ENCODE measurements around the gene SLC45A1. TPM values are rescaled to one million over a fixed set of nuclear protein-coding genes. Genes with fewer than 3 reads are reported as not detected.

SLC45A1 gene
- total RNA-seq, 1 donor from 2014 or later: 2.2 TPM

DNA sequence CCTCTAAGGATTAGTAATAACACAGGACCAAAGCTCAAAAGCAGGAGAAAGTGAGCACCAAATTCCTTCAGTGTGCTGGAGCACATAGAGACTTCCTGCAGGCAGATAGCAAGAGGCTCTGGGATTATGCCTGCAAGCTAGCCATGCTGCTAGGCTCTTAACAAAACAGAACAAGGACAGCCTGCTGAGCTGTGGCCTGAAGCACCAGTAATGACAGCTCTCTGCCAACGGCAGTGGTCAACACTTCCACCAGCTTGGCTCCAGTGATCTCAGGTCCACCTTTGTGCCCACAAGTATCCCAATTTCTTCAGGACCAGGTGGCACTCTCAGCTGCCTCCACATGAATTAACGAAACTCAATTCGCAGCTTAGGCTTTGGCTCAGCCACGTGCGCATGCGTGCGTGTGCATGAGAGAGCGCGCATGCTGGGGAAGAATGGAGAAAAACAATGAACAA lies 64.2 kb downstream of the SLC45A1 start:
- no peak for DNase-seq (ENCODE audit: extremely low read depth, low read depth, low spot score)

DNA sequence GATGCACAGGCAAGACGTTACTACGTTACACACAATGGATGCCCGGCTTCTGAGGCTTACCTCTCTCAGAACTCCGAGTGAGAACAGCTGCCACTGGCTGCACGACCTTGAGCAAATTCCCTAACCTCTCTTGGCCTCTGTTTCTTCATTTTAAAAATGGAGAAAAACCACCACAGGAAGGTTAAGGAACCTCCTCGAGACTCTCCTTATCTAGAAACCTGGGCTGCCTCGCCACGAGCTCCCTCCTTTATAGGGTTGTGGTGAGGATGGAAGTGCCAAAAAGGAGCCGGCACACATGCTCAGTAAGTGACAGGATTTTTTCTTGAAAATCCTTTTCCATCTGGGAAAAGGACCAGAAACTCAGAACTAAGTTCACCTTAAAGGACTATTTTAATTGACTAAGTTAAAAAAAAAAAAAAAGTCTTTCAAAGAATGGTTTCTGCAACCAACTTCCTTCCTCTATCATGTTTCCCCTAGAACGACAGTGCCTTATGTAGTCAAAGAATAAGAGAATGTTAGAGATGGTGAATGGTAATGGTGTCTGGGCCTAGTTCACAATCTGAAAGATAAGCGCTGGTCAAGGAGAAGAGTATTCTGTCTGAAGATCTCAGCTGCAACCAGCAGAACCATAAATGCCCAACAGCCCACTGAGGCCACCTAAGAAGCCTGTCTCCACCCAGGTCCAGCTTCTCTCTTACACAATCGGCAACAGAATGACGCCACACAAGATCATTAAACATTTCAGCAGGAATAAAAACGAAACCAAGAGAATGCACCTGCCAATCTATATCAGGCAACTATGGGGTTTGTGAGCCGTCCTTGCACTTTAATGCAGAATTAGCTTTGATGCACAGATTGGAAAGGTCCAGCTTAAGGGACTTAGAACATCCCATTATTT lies 64.9 kb downstream of the SLC45A1 start:
- no peak for DNase-seq (ENCODE audit: extremely low read depth, low read depth, low spot score)

DNA sequence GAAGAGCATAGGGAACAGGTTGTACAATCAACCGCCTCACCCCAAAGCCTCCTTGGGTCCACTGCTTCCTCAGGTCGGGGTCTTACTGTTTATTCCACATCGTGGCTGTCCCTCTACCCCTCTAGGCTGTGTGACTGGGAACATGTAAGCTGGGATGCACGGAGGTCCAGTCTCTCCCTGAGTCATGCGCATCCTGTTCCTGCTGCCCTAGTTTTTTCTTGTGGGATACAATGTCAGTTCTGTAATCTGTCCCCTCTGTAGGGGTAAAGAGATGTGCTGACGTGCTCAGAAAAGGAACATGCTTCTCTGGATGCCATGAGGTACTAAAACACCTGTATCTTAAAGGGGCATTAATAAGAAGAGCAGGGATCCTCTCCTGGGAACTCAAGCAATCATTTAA lies 66.2 kb downstream of the SLC45A1 start:
- DNase-seq (ENCODE audit: extremely low read depth, low read depth, low spot score): no peak

DNA sequence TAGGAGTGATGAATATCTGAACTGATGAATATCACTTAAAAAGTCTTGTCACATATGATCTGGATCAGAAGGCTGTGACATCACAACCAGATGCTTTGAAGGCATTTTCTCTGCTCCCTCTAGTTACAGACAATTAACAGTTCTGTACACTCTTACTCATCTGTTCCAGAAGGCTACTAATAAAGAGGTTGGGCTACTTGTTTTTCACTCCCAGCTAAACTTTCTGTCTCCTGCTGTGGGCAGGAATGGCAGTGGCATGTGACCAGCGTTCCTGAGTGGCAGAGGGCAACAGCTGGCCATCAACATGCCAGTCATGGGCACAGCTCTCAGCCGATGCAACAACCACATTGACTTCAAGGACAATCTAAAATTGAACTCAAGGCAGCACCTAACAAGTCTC lies 66.7 kb downstream of the SLC45A1 start:
- DNase-seq (ENCODE audit: extremely low read depth, low read depth, low spot score): no peak

DNA sequence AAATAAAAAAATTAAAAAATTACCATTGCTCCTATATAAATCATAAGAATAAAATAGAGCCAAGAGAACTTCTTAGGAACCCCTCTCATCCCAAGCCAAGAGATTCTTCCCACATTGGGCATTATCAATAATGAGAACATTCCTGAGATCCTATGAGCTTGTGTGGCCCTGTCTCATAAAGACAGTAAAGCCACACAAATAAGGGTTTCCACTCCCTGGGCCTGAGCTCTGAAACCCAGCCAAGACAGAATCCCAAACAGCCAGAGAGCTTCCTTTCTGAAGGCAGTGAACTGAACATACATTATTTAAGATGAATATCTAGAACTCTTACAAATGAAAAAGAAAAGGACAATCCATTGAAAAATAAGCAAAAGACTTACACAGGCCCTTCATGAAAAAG lies 68.3 kb downstream of the SLC45A1 start:
- no peak for DNase-seq (ENCODE audit: extremely low read depth, low read depth, low spot score)

DNA sequence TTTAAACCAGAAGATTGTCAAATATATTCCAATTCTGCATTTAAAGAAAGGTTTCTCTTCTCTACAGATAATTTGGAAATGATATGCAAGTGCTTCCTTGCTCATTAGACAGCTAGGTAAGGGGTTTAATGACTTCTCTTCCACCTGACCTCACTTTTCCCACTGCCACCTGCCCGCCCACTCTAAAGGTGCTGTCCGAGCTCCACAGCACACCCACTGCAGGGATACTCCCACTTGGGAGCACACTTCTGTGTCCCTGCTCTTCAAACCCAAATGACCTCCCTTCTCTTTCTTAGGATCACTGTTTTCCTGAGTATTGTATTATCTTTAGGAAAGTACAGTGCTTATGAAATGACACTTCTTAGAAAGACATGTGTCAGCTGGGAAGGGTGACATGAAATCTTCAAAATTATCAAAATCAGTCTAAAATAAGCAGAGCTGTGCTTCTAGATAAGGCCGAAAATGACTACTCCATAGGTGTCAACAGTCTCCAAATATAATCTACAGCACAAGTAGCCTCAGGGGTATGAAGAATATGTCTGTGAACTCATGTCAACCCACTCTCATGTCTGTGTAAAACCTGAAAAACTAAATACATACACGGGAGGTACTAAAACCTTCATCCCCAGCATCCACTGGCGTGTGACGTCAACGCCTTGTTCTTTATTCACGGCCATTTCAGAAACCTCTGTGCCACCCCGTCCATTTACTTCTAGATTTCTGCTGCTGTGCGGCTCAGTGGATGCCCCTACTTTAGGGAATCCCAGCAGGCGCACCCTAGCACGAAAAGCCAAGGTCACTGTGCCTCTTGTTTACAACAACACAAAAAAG lies 71.0 kb downstream of the SLC45A1 start:
- no peak for DNase-seq (ENCODE audit: extremely low read depth, low read depth, low spot score)

DNA sequence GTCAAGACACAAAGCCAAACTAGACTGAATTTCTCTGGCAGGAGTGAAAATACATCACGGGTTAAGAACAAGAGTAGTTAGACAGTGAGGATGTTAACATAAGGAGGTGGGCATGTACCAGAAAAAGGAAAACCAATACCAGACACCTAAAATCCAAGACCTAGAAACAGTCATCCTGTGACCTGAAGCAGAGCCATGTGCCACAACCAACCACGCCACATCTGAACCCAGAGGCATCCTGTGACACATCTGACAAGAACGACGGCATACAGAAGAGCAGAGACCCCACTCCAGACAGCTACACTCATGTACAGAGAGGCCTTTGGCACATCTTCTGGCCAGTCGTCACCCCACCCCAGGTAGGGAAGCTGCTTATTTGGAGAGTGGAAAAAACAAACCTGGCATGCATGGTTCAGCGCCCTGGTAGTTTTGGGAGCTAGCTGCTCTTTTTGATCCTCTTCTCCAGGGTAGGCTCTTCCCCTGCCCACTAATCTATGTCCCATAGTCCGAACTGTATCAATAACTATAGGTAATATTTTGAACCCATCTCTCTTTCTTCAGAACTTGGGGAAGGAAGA lies 72.1 kb downstream of the SLC45A1 start:
- DNase-seq (ENCODE audit: extremely low read depth, low read depth, low spot score): no peak

DNA sequence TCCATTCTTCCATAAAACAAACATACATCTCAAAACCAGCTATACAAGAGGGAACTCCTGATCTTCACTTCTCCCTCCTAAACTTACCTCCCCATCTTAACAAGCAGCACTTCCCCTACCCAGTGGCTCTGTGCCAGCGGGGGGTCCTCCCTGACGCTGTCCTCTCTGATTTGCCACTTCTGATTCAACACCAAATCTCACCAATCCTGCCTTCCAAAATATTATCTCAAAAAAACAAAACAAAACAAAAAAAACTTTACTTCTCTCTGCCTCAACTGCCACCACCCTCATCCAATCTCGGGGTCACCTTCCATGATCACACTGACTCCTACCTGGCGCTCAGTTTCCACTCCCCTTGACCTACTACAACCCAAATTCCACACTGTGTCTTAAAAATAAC lies 72.8 kb downstream of the SLC45A1 start:
- DNase-seq (ENCODE audit: extremely low read depth, low read depth, low spot score): no peak

DNA sequence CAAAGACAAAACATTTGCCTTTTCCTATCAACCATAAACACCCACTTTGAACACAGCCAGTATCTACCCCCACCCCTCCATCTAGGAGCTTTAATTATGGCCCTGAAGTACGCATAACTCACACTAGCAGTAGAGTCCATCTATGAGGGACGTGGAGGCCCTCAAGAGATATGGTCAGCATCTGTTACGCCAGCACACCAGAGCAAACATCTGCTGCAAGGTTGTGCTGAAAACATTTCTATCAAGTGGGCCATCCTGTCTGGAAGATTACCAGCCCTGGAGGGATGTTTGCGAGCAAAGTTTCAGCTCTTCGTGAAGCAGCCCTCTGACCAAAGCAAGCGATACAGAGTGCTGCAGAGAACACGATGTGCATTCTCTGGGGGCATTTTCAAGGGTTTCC lies 74.6 kb downstream of the SLC45A1 start:
- DNase-seq (ENCODE audit: extremely low read depth, low read depth, low spot score): no peak

Measured in glomerular endothelial cell (primary cell).